GM12872 (cell line): ENCODE data around the gene PI4KA.

Source experiments
- CTCF ChIP-seq: IDR thresholded peaks from 3 replicates; pipeline ENCODE4 v1.5.1; 2011; ENCODE audit warnings: low read depth, mild to moderate bottlenecking, low read length, moderate library complexity; ENCODE audit not compliant: insufficient read depth

PI4KA gene

GRCh38 chr22:20864186-20864908, 5.7 kb upstream of the PI4KA start:
- TF ChIP-seq CTCF: no peak

GRCh38 chr22:20863366-20863765, 4.8 kb upstream of the PI4KA start:
- no peak for TF ChIP-seq CTCF

GRCh38 chr22:20862540-20862939, 3.9 kb upstream of the PI4KA start:
- TF ChIP-seq CTCF: no peak

- no peak for TF ChIP-seq CTCF
Observed at GRCh38 chr22:20859615-20860014, 1.0 kb upstream of the PI4KA start.

- no peak for TF ChIP-seq CTCF
Observed at GRCh38 chr22:20857838-20858614, 585 bp downstream of the PI4KA start.

GRCh38 chr22:20857247-20857643, 1.4 kb downstream of the PI4KA start:
- TF ChIP-seq CTCF: no peak

- no peak for TF ChIP-seq CTCF
Observed at GRCh38 chr22:20853236-20853660, 5.4 kb downstream of the PI4KA start.
